HG03045 (cell line): ENCODE results near the gene REEP6.
"Not testable (repeated sequence)": the region's sequence is repeated elsewhere in the genome, so short reads cannot be mapped to it uniquely, and the experiment has no call there.

Experiments used
- ATAC-seq: cut with Tn5 transposase; IDR thresholded peaks from one replicate; pipeline ENCODE4 v1.9.1; 2021; ENCODE audit warnings: mild to moderate bottlenecking, moderate library complexity; ENCODE audit not compliant: unreplicated experiment

REEP6 gene

GRCh38 chr19:1505991-1506881 is 15.3 kb downstream of the REEP6 start:
- ATAC-seq = no peak

DNA sequence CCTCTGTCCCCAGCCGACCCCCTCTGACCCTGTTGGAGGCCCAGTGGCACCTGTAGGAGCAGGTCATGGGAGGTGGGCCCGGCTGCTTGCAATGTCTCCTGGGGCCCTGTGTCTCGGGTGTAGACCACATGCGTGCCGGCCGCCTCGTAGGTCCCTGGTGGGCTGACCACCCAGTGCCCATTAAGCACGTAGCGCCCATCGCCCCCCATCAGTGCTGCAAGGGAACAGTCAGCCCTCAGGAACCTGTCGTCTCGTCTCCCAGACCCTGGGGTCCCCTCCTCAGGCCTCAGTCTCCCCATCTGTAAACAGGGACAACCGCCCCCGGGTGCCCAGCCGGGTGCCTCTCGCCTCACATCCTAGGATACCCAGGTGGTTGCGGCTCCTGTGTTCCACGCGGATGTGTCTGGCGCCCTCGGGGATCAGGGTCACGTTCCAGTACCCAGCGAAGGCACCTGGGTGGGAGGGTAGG is 16.2 kb downstream of the REEP6 start:
- no peak for ATAC-seq

GRCh38 chr19:1507763-1508506 is 17.0 kb downstream of the REEP6 start:
- no peak for ATAC-seq

GRCh38 chr19:1508507-1508856 is 17.5 kb downstream of the REEP6 start:
- no peak for ATAC-seq

DNA sequence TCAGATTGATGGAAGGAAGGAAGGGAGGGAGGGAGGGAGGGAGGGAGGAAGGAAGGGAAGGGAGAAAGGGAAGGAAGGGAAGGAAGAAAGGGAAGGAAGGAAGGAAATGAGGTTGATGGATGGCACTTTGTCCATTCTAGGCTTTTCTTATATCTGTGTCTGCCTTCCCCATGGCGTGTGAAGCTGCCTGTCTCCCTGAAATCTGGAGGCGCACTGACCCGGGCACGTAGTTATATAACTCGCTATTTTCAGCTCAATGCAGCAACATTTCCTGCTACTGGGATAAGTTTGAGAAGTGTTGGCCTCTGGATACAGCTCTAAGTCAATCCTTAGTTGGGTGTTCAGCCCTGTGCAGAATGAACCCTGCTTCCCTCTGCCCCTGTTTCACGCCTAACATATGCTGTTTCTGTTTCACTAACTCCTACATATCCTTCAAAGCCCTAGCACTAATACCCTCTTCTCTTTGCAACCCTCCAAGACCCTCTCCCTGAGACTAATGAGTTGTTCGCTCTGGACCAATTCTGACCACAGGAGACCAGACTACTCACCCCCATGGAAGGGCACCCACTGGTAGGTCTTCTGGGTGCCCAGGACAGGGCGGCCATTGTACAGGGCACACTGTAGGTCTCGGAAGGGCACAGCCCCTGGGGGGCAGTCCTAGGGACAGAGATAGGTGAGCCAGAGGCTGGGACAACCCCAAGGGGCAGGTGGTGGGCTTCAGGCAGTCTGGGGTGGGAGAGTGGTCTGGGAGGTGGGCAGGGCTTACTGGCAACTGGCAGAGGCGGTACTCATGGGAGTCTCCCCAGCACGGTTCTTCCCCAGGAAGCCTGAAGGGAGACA is 18.8 kb downstream of the REEP6 start:
- no peak for ATAC-seq

GRCh38 chr19:1510442-1510806 is 19.4 kb downstream of the REEP6 start:
- no peak for ATAC-seq

GRCh38 chr19:1510807-1511206 is 19.8 kb downstream of the REEP6 start:
- no peak for ATAC-seq

- no peak for ATAC-seq
Measured at GRCh38 chr19:1511318-1512317, 20.6 kb downstream of the REEP6 start.

DNA sequence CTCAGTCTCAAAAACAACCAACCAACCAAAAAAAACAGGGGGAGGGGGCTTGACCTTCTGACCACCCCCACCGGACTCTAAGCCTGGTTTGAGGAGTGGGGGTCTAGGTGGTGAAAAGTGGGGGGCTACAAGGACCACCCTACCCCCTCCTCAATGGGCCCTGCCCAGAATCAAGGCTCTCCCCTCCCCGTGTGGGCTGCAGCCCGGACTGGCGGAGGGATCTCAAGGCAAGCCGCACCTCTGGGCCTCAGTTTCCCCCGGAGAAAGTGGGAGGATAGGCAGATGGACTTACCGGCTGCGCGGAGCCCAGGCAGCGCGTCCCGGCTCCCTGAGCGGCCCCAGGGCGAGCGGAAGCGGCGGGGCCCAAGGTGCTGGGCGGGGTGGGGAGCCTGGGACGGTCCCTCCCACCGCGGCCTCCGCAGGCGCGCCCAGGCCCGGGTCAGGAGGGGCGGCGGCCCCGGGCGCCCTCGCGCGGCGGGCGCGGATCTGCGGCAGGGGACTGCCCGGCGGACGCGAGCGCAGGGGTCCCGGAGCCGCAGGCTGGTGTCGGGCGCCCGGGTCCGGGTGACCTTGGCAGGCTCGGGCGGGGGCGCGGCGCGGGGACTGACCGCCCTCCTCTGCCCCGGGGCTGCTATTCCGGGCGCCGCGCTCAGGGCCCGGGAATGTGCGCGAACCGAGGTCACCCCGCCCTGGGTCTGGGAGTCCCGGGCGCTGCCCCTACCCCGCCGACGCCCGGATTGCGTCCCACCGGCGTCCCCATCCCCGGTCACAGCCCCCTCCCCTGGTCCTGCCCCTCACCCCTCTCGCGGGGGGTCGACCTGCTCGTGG is 21.9 kb downstream of the REEP6 start, which contains the start of gene ADAMTSL5:
Gene ADAMTSL5, minus strand, starts transcription at position 349 of the 828 bp plus-strand sequence. CDS start 2,076 bp downstream, outside the sequence.
- no peak for ATAC-seq

DNA sequence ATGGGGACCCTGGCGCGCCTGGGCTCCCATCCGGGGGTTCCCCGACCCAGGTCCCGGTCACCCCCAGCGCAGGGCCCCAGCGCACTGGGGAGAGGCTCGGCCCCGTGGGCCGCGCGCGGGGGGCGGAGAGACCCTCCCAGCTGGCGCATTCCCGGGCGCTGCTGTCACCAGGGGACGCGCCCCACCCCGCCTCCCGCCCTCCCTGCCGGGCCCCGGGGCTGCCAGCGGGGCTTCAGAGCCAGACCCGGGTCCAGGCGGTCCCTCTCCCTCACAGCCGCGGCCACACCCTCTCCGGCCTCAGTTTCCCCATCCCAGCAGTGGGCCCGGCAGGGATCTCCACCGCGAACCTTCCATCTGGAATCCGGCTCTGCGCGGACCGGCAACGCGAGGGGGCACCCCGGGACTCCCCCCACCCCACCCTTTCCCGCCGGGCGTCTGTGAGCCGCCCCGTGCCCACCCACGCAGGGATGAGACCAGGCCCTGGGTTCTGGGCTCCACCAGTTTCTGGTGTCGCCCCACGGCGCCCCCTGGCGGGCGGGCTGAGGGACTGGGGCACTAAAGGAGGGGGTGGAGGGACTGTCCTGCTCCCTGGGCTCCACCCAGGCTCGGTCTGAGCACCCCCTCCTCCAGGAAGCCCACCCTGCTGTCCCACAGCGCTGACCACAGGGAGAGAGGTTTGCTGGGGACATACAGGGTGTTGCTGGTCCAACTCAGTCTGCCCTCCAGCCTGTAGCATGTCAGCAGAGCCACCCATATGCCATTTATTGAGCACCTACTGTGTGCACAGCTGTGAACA is 22.7 kb downstream of the REEP6 start:
- no peak for ATAC-seq

DNA sequence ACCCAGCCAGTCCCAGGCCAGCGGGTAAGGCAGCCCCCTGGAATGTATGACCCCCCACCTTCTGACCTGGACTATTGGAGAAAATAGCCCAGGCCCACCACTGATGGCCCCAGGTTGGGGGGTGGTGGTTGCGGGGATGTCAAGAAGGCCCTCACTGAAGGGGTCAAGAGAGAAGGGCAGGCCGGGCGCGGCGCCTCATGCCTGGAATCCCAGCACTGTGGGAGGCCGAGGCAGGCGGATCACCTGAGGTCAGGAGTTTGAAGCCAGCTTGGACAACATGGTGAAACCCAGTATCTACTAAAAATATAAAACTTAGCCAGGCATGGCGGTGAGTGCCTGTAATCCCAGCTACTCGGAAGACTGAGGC is 23.3 kb downstream of the REEP6 start:
- ATAC-seq = no peak

- no peak for ATAC-seq
Measured at GRCh38 chr19:1514986-1515721, 24.2 kb downstream of the REEP6 start.

GRCh38 chr19:1516395-1516753 is 25.4 kb downstream of the REEP6 start:
- no peak for ATAC-seq

GRCh38 chr19:1518471-1518870 is 27.5 kb downstream of the REEP6 start:
- ATAC-seq = no peak

GRCh38 chr19:1519802-1520201 is 28.8 kb downstream of the REEP6 start:
- ATAC-seq = not testable (repeated sequence)

- ATAC-seq = no peak
Measured at GRCh38 chr19:1520203-1520780, 29.3 kb downstream of the REEP6 start.

DNA sequence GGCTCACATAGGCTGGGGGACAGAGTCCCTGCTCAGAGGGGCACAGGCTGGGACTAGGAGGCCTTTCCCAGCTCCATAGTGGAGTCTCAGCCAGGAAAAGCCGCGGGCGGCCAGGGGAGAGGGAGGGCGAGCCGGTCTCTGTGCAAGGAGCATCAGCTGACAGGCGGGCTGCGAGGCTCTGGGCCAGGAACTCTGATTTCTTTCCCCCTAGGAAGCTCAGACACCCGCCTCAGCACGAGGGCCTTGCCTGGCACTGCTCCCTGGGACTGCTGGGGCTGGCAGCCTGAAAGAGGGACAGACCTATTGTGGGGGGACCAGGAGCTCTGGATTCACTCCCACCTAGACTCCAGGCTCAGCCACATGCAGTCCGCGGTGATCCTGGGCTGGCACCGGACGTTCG is 30.7 kb downstream of the REEP6 start:
- ATAC-seq = no peak
